HG02981 (cell line): ENCODE measurements around the gene LYPD6.
"Not testable (repeated sequence)": the region's sequence is repeated elsewhere in the genome, so short reads cannot be mapped to it uniquely, and the experiment has no call there.

Experiments used
- ATAC-seq: cut with Tn5 transposase; IDR thresholded peaks from one replicate; pipeline ENCODE4 v1.9.1; 2021; ENCODE audit warnings: mild to moderate bottlenecking, moderate library complexity; ENCODE audit not compliant: unreplicated experiment

The LYPD6 gene

GRCh38 chr2:149490296-149490695 lies 159.9 kb downstream of the LYPD6 start:
- ATAC-seq = no peak

GRCh38 chr2:149492923-149493322 lies 162.5 kb downstream of the LYPD6 start:
- no peak for ATAC-seq

- ATAC-seq = not testable (repeated sequence)
Observed at GRCh38 chr2:149499204-149499603, 168.8 kb downstream of the LYPD6 start.

GRCh38 chr2:149506808-149507207 lies 176.4 kb downstream of the LYPD6 start:
- not testable (repeated sequence) for ATAC-seq

GRCh38 chr2:149507974-149508373 lies 177.6 kb downstream of the LYPD6 start:
- no peak for ATAC-seq

- ATAC-seq = no peak
Observed at GRCh38 chr2:149513461-149513860, 183.1 kb downstream of the LYPD6 start.
